Measurements from ENCODE around the gene ARHGAP15.
A peak's percentile ranks its signal among the peaks of the same experiment; 100 is the strongest.

ARHGAP15 gene

GRCh38 chr2:143248631-143249030, 119.4 kb downstream of the ARHGAP15 start:
- DNase-seq (ENCODE audit: insufficient read length, low spot score), result no peak
- no peak for FAIRE-seq
- TF ChIP-seq CTCF (IDR thresholded peaks at IDR 0.05; ENCODE audit: insufficient read depth, missing control alignments), result no peak

GRCh38 chr2:143251681-143252080, 122.5 kb downstream of the ARHGAP15 start:
- DNase-seq (ENCODE audit: insufficient read length, low spot score) (no peak), FAIRE-seq (no peak)

GRCh38 chr2:143252138-143252907, 123.1 kb downstream of the ARHGAP15 start:
- no peak for TF ChIP-seq CTCF (IDR thresholded peaks at IDR 0.05; ENCODE audit: insufficient read depth, missing control alignments)
- FAIRE-seq (no peak), DNase-seq (ENCODE audit: insufficient read length, low spot score) (no peak)

More at GRCh38 chr2:143251681-143252080, 122.5 kb downstream of the ARHGAP15 start:
- no peak for TF ChIP-seq CTCF (IDR thresholded peaks at IDR 0.05; ENCODE audit: insufficient read depth, missing control alignments)

- DNase-seq (ENCODE audit: insufficient read length, low spot score), result no peak
- peak; percentile 95 for FAIRE-seq
- no peak for TF ChIP-seq CTCF (IDR thresholded peaks at IDR 0.05; ENCODE audit: insufficient read depth, missing control alignments)
These were observed 124.9 kb downstream of the ARHGAP15 start for GRCh38 chr2:143254110-143254509.

- no peak for FAIRE-seq
- DNase-seq (ENCODE audit: insufficient read length, low spot score), result no peak
- TF ChIP-seq CTCF (IDR thresholded peaks at IDR 0.05; ENCODE audit: insufficient read depth, missing control alignments), result no peak
These were observed 125.9 kb downstream of the ARHGAP15 start for GRCh38 chr2:143255086-143255485.

- FAIRE-seq (no peak), DNase-seq (ENCODE audit: insufficient read length, low spot score) (no peak)
- TF ChIP-seq CTCF (IDR thresholded peaks at IDR 0.05; ENCODE audit: insufficient read depth, missing control alignments), result no peak
These were observed 126.7 kb downstream of the ARHGAP15 start for GRCh38 chr2:143255899-143256298.

- no peak for FAIRE-seq
- no peak for TF ChIP-seq CTCF (IDR thresholded peaks at IDR 0.05; ENCODE audit: insufficient read depth, missing control alignments)
- no peak for DNase-seq (ENCODE audit: insufficient read length, low spot score)
These were observed 129.1 kb downstream of the ARHGAP15 start for GRCh38 chr2:143258126-143258892.
